CD4-positive, alpha-beta T cell treated with Interleukin-1 beta for 1 hour (primary cell): Measurements from ENCODE around the gene AMIGO2.

ENCODE experiments used
- DNase-seq, 2 donors: peaks; one replicate each; pipeline ENCODE4 v3.0.0-alpha.2; 2020 to 2022

The AMIGO2 gene

GRCh38 chr12:47097276-47097896 lies 17.6 kb upstream of the AMIGO2 start:
- DNase-seq, result no peak

- no peak for DNase-seq
Observed at GRCh38 chr12:47095446-47096236, 15.9 kb upstream of the AMIGO2 start.

GRCh38 chr12:47094804-47095203 lies 15.0 kb upstream of the AMIGO2 start:
- DNase-seq, result no peak

- DNase-seq, result no peak
Observed at GRCh38 chr12:47091009-47091408, 11.2 kb upstream of the AMIGO2 start.

GRCh38 chr12:47088021-47088944 lies 8.5 kb upstream of the AMIGO2 start:
- DNase-seq, result no peak

- DNase-seq, result no peak
Observed at GRCh38 chr12:47087088-47087688, 7.4 kb upstream of the AMIGO2 start.

GRCh38 chr12:47085815-47086252 lies 6.1 kb upstream of the AMIGO2 start:
- DNase-seq, result peak; percentile 29 to 65

GRCh38 chr12:47084172-47084571 lies 4.4 kb upstream of the AMIGO2 start:
- DNase-seq, result no peak

- no peak for DNase-seq
Observed at GRCh38 chr12:47082796-47083621, 3.2 kb upstream of the AMIGO2 start.

GRCh38 chr12:47082283-47082682 lies 2.5 kb upstream of the AMIGO2 start:
- DNase-seq, result no peak

GRCh38 chr12:47080725-47081502 lies 1.2 kb upstream of the AMIGO2 start:
- DNase-seq, result peak; percentile 46 to 58

GRCh38 chr12:47079981-47080724 lies 394 bp upstream of the AMIGO2 start:
- DNase-seq, result peak; percentile 13 to 38

GRCh38 chr12:47078733-47079467 lies 859 bp downstream of the AMIGO2 start:
- peak; percentile 27 to 49 for DNase-seq

GRCh38 chr12:47078086-47078395 lies 1.7 kb downstream of the AMIGO2 start:
- DNase-seq, result no peak

- DNase-seq, result no peak
Observed at GRCh38 chr12:47077206-47078085, 2.3 kb downstream of the AMIGO2 start.

GRCh38 chr12:47075192-47076084 lies 4.3 kb downstream of the AMIGO2 start:
- DNase-seq, result no peak

GRCh38 chr12:47074757-47075156 lies 5.0 kb downstream of the AMIGO2 start:
- no peak for DNase-seq

- DNase-seq, result no peak
Observed at GRCh38 chr12:47073951-47074350, 5.8 kb downstream of the AMIGO2 start.
